ENCODE measurements around the gene DMC1. TPM values are rescaled to one million over a fixed set of nuclear protein-coding genes. Genes with fewer than 3 reads are reported as not detected.

DMC1 gene
- total and polyA plus RNA-seq, 2 experiments from 2014 or later, result 5.0 to 18.5 TPM

DNA sequence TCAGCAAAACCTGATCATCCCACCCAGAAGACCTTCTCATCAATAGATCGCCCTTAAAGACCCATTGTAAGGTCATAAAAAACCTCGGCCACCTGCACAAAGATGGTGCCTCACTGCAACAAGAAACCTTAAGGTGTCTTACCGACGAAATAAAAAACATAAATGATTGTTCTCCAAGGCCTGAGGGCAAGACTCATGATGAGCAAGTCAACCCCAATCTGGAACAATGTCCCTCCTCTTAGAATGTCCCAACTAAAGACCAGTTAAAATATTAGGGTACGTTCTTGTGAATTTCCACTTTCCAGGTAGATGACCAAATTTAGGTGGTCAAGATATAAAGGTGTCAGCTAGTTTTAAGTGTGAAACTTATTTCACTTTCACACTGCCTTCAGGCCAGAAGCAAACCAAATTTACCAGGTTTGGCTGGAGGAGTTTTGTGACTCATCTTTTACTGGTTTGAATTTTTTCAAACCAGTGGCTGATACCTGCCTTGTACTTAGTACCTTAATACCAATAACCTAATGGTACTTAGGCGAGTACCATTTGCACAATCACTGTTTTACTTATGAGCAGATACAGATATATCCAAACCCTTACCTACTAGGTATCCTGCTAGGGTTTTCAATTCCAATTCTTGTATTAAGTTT lies 87.2 kb downstream of the DMC1 start:
- peaks cover 10% of the 10 kb centered on the region for H3K27me3 Mint-ChIP-seq (ENCODE audit: insufficient read depth, low read depth, poor library complexity)
- DNase-seq (ENCODE audit: low spot score), result no peak
- H3K27ac Mint-ChIP-seq, result no peak overlapping the region
- peak overlapping the region; percentile 7; the same call in 1 of the 2 replicates for H3K27ac ChIP-seq (ENCODE audit: low read depth)
- H3K27me3 ChIP-seq (ENCODE audit: insufficient read depth), result no peaks in the 10 kb centered on the region
- H3K4me1 ChIP-seq (ENCODE audit: insufficient read depth), result no peaks in the 10 kb centered on the region
- H4K20me1 ChIP-seq (replicated peaks; ENCODE audit: insufficient read depth), result peaks cover 18% of the 10 kb centered on the region
- ATAC-seq, result no peak
- no peak overlapping the region for H3K4me3 ChIP-seq
- H3K79me2 ChIP-seq (replicated peaks; ENCODE audit: insufficient read depth), result 0 out of 2 replicates have a peak, but pooled peaks cover 4% of the 10 kb centered on the region
- peaks cover 47% of the 10 kb centered on the region for H3F3A ChIP-seq (replicated peaks; ENCODE audit: low read depth)
- H3K9me3 Mint-ChIP-seq, result no peaks in the 10 kb centered on the region
- peaks cover 51% of the 10 kb centered on the region for H3K36me3 ChIP-seq (ENCODE audit: insufficient read depth)
- H3K9me2 ChIP-seq (ENCODE audit: insufficient read depth), result no peaks in the 10 kb centered on the region
- H2AFZ ChIP-seq, result no peak overlapping the region
- H3K4me1 Mint-ChIP-seq, result peaks cover 10% of the 10 kb centered on the region
- no peak overlapping the region for H3K4me2 ChIP-seq
- no peak for TF ChIP-seq STAT1 (IDR thresholded peaks at IDR 0.05; ENCODE audit: unreplicated experiment)
- no peak for TF ChIP-seq NANOG (IDR thresholded peaks at IDR 0.05; ENCODE audit: borderline replicate concordance)
- no peak for TF ChIP-seq ZNF331 (CRISPR knock-in tag; IDR thresholded peaks at IDR 0.05; ENCODE audit: low read depth)
- TF ChIP-seq, protein P1, sequence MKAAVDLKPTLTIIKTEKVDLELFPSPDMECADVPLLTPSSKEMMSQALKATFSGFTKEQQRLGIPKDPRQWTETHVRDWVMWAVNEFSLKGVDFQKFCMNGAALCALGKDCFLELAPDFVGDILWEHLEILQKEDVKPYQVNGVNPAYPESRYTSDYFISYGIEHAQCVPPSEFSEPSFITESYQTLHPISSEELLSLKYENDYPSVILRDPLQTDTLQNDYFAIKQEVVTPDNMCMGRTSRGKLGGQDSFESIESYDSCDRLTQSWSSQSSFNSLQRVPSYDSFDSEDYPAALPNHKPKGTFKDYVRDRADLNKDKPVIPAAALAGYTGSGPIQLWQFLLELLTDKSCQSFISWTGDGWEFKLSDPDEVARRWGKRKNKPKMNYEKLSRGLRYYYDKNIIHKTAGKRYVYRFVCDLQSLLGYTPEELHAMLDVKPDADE (IDR thresholded peaks at IDR 0.05), result no peak
- no peak for TF ChIP-seq EZH2 (IDR thresholded peaks at IDR 0.05; ENCODE audit: low read depth, unreplicated experiment)
- no peak for TF ChIP-seq JUNB (IDR thresholded peaks at IDR 0.05; ENCODE audit: unreplicated experiment)
- TF ChIP-seq EZH2phosphoT487 (IDR thresholded peaks at IDR 0.05; ENCODE audit: unreplicated experiment), result no peak
- TF ChIP-seq ZNF462 (CRISPR knock-in tag; IDR thresholded peaks at IDR 0.05), result no peak
- no peak for TF ChIP-seq POLR2AphosphoS5 (IDR thresholded peaks at IDR 0.05; ENCODE audit: low read depth)
- TF ChIP-seq, protein P2, sequence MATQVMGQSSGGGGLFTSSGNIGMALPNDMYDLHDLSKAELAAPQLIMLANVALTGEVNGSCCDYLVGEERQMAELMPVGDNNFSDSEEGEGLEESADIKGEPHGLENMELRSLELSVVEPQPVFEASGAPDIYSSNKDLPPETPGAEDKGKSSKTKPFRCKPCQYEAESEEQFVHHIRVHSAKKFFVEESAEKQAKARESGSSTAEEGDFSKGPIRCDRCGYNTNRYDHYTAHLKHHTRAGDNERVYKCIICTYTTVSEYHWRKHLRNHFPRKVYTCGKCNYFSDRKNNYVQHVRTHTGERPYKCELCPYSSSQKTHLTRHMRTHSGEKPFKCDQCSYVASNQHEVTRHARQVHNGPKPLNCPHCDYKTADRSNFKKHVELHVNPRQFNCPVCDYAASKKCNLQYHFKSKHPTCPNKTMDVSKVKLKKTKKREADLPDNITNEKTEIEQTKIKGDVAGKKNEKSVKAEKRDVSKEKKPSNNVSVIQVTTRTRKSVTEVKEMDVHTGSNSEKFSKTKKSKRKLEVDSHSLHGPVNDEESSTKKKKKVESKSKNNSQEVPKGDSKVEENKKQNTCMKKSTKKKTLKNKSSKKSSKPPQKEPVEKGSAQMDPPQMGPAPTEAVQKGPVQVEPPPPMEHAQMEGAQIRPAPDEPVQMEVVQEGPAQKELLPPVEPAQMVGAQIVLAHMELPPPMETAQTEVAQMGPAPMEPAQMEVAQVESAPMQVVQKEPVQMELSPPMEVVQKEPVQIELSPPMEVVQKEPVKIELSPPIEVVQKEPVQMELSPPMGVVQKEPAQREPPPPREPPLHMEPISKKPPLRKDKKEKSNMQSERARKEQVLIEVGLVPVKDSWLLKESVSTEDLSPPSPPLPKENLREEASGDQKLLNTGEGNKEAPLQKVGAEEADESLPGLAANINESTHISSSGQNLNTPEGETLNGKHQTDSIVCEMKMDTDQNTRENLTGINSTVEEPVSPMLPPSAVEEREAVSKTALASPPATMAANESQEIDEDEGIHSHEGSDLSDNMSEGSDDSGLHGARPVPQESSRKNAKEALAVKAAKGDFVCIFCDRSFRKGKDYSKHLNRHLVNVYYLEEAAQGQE (IDR thresholded peaks at IDR 0.05; ENCODE audit: unreplicated experiment), result no peak
- no peak for TF ChIP-seq CTCF (conservative IDR thresholded peaks at IDR 0.05; ENCODE audit: low read depth in 2 of 2)
- TF ChIP-seq CREB1 (CRISPR knock-in tag; IDR thresholded peaks at IDR 0.05; ENCODE audit: low read depth), result no peak
- no peak for TF ChIP-seq ZNF114 (CRISPR knock-in tag; IDR thresholded peaks at IDR 0.05)
- peaks cover 72% of the 10 kb centered on the region for H3K36me3 Mint-ChIP-seq (ENCODE audit: low read depth)
- H3K4me3 Mint-ChIP-seq, result no peak overlapping the region
